Stomach (tissue), 9 donors: ENCODE results near the gene CTSC. TPM values are rescaled to one million over a fixed set of nuclear protein-coding genes. Genes with fewer than 3 reads are reported as not detected.

Experiments
- DNase-seq, 2 donors: peaks; one replicate each; pipeline versions ENCODE4 v3.0.0 to v3.0.0-alpha.2; 2013 to 2019
- H3K27ac ChIP-seq, 5 donors: fragments of 200-600 bp in 4 of 5; sonication (generic) in 4 of 5; one replicate each; pipeline ENCODE4 v1.5.1; 2013 to 2019; ENCODE audit warnings: mild to moderate bottlenecking in 1 of 5, moderate library complexity in 1 of 5
- H3K27me3 ChIP-seq, 3 donors: fragments of 200-600 bp; sonication (generic); one replicate each; pipeline ENCODE4 v1.5.1; 2017 to 2019; ENCODE audit warnings: mixed run types in 1 of 3
- H3K36me3 ChIP-seq, 4 donors: fragments of 200-600 bp; sonication (generic); 1 replicate in 3 of 4; 2 replicates in 1 of 4; pipeline ENCODE4 v1.5.1; 2016 to 2019
- H3K4me1 ChIP-seq, 4 donors: fragments of 200-600 bp; sonication (generic); one replicate each; pipeline ENCODE4 v1.5.1; 2016 to 2019
- H3K4me3 ChIP-seq, 4 donors: fragments of 200-600 bp; sonication (generic) in 3 of 4; one replicate each; pipeline ENCODE4 v1.5.1; 2016 to 2019; ENCODE audit warnings: mild to moderate bottlenecking in 1 of 4
- H3K9me3 ChIP-seq, 4 donors: fragments of 200-600 bp; sonication (generic); one replicate each; pipeline ENCODE4 v1.5.1; 2016 to 2019
- EP300 ChIP-seq: sonication (generic); formaldehyde crosslinking; IDR thresholded peaks from one replicate; pipeline ENCODE4 v1.6.1; 2017; ENCODE audit warnings: antibody characterized with exemption
- POLR2A ChIP-seq, 4 donors: fragments of 450-650 bp; IDR thresholded peaks; one replicate each; pipeline ENCODE4 v1.6.1; 2016; ENCODE audit warnings: antibody characterized with exemption in 4 of 4, control low read depth in 2 of 4, mild to moderate bottlenecking in 1 of 4, moderate library complexity in 1 of 4
- POLR2AphosphoS5 ChIP-seq, 3 donors: sonication (generic); formaldehyde crosslinking; IDR thresholded peaks; one replicate each; pipeline ENCODE4 v1.6.1; 2016; ENCODE audit warnings: antibody characterized with exemption in 3 of 3
- WGBS, 5 donors: extraction: QIAGEN DNeasy Blood & Tissue Kit in 3 of 5; methylation state at CpG; one replicate each; pipeline versions ENCODE4 v1.1.5 to v1.1.7; 2013 to 2018; 5-methylcytosine and 5-hydroxymethylcytosine counted together
- intact Hi-C: fragments of 100-400 bp; cut with DNase I; formaldehyde crosslinking; loops from one replicate; pipeline ENCODE4 v1.15.1; 2023; ENCODE audit warnings: low total_unique reads
- polyA plus RNA-seq, 3 donors: library from polyadenylated mRNA; stranded (reverse); fragments of 200-250 nt; gene quantifications; one replicate each; pipeline ENCODE4 v1.2.3, GENCODE V29; 2013
- total RNA-seq, 5 donors: library from RNA; depleted of rRNA; stranded (reverse); fragments of >200 nt; gene quantifications; one replicate each; pipeline versions ENCODE4 v1.1.0 to v1.2.3, GENCODE V29; 2014 to 2016
- TF ChIP-seq, protein P1 (sequence below), 7 experiments: fragments of 450-650 bp in 4 of 7; fragments of 200-600 bp in 3 of 7; sonication (generic) in 3 of 7; IDR thresholded peaks; one replicate each; pipeline ENCODE4 v1.5.1; 2016 to 2019; ENCODE audit warnings: antibody characterized with exemption in 7 of 7, control low read depth in 2 of 7, mild to moderate bottlenecking in 1 of 7
- donor health status: healthy with polysubstance abuse.
- donor health status: Bipolar disorder and iron deficiency.
- donor health status: healthy.

CTSC gene
- total and polyA plus RNA-seq, 8 donors: 6.2 to 127 (median 36.3) TPM

DNA sequence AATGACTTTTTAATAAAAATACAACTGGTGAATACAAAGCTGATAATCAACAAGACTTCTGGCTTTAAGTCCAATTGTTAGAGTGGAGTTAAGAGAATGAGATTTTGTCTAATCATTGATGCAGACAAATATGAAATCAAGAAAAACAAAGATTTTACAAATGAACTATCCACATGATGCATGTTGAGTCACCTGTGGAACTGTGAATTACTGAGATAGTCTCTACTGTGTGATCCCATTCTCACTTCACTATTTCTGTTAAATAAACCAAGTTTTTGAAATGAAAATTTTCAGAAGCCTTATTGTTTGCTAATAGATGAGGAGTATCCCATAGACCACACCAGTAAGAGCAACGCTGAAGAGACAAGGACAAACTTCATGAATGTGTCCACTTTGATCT, 8.4 kb upstream of the CTSC start:
- DNase-seq: no peak
- 88 to 100% (median 97%) methylated on average over 1 of the region's 1 CpG for WGBS, 5 donors
- no peaks in the 10 kb centered on the region for H3K36me3 ChIP-seq
- intact Hi-C loops: no loop called here
- H3K4me3 ChIP-seq: no peak overlapping the region
- H3K27ac ChIP-seq: no peak overlapping the region
- H3K27me3 ChIP-seq: no peaks in the 10 kb centered on the region
- peaks cover 0 to 4% (median 0%) of the 10 kb centered on the region in 4 donors for H3K4me1 ChIP-seq
- TF ChIP-seq POLR2A (IDR thresholded peaks at IDR 0.05): no peak
- no peak for TF ChIP-seq EP300
- TF ChIP-seq, protein P1, sequence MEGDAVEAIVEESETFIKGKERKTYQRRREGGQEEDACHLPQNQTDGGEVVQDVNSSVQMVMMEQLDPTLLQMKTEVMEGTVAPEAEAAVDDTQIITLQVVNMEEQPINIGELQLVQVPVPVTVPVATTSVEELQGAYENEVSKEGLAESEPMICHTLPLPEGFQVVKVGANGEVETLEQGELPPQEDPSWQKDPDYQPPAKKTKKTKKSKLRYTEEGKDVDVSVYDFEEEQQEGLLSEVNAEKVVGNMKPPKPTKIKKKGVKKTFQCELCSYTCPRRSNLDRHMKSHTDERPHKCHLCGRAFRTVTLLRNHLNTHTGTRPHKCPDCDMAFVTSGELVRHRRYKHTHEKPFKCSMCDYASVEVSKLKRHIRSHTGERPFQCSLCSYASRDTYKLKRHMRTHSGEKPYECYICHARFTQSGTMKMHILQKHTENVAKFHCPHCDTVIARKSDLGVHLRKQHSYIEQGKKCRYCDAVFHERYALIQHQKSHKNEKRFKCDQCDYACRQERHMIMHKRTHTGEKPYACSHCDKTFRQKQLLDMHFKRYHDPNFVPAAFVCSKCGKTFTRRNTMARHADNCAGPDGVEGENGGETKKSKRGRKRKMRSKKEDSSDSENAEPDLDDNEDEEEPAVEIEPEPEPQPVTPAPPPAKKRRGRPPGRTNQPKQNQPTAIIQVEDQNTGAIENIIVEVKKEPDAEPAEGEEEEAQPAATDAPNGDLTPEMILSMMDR (IDR thresholded peaks at IDR 0.05): no peak
- TF ChIP-seq POLR2AphosphoS5 (IDR thresholded peaks at IDR 0.05): no peak
- H3K9me3 ChIP-seq: no peaks in the 10 kb centered on the region

DNA sequence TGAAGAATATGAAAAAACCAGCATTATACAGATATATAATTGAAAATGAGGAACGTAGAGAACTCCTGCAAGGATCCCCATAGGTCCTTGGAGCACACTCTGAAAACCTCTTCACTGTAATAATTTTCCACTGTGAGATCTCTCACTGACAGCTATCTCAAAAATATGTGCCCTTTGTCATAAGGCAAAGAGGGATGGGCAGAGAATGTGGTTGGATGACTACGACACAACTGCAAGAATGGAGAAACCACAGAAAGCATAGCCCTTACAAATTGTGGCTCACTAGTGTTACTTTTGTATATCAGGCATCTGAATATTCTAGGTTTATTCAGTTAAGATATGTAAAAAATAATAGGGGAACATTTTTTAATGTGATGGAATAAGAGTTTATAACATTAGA, 7.9 kb upstream of the CTSC start:
- no peak for TF ChIP-seq POLR2A (IDR thresholded peaks at IDR 0.05)
- TF ChIP-seq, protein P1 (IDR thresholded peaks at IDR 0.05): no peak
- no peak for TF ChIP-seq EP300
- no peak for TF ChIP-seq POLR2AphosphoS5 (IDR thresholded peaks at IDR 0.05)
- H3K4me3 ChIP-seq: no peak overlapping the region
- no peaks in the 10 kb centered on the region for H3K27me3 ChIP-seq
- no peak overlapping the region for H3K27ac ChIP-seq
- intact Hi-C loops: no loop called here
- no peak for DNase-seq
- peaks cover 0 to 4% (median 0%) of the 10 kb centered on the region in 4 donors for H3K4me1 ChIP-seq
- no peaks in the 10 kb centered on the region for H3K9me3 ChIP-seq
- WGBS, 5 donors: 80 to 86% (median 85%) methylated on average over 2 of the region's 2 CpGs
- H3K36me3 ChIP-seq: no peaks in the 10 kb centered on the region

DNA sequence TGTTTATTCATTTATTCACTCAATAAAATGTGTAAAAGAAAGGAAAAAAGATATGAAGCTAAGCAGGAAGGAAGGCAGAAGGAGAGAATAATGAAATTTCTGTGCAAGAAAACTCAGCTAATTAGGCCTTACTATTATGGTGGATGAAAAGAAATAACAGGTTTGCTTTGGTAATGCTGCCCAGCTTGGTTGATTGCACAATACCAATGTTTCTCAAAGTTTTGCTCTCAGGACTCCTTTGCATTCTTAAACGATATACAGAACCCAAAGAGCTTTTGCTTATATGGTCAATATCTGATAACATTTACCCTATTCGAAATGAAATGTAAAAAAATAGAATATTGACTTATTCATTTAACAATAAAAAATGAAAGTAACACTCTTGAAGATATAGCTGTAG, 7.3 kb upstream of the CTSC start:
- no peak overlapping the region for H3K27ac ChIP-seq
- 48 to 66% (median 56%) methylated on average over 2 of the region's 2 CpGs for WGBS, 5 donors
- H3K36me3 ChIP-seq: no peaks in the 10 kb centered on the region
- intact Hi-C loops: no loop called here
- TF ChIP-seq, protein P1 (IDR thresholded peaks at IDR 0.05): no peak
- TF ChIP-seq POLR2AphosphoS5 (IDR thresholded peaks at IDR 0.05) (no peak), EP300 (no peak), POLR2A (IDR thresholded peaks at IDR 0.05) (no peak)
- no peaks in the 10 kb centered on the region for H3K9me3 ChIP-seq
- H3K4me3 ChIP-seq: no peak overlapping the region
- no peak for DNase-seq
- H3K27me3 ChIP-seq: no peaks in the 10 kb centered on the region
- peaks cover 0 to 4% (median 0%) of the 10 kb centered on the region in 4 donors for H3K4me1 ChIP-seq

DNA sequence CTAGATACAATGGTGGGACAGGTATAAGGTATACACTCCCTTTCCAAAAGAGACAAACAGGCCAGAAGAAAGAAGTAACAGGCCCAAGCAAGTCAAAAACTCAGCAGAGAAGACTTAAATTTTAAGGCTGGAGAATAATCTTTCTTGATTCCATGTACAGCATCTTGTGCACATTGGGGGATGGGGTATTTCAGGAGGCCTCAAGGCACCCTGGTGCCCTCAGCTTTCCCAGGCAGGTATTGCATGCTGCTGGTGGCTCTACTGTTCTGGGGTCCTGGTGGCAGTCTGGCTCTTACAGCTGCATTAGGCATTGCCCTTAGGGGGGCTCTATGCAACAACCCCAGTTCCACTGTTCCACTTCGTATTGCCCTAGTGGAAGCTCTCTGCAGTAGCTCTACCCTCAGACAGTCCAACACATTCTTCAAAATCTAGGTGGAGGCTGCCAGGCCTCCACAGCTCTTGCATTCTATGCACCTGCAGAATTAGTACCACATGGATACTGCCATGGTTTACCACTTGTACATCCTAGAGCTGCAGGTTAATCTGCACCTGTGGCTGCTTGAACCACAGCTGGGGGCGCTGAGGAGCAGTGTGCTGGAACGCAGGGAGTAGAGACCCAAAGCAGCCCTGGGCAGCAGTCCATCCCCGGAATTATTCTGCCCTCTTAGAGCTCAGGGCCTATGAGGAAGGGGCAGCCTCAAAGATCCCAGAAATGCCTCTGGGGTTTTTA, 4.2 kb upstream of the CTSC start:
- intact Hi-C loops: no loop called here
- 75 to 89% (median 81%) methylated on average over 3 to 4 of the region's 4 CpGs for WGBS, 5 donors
- no peaks in the 10 kb centered on the region for H3K9me3 ChIP-seq
- no peak overlapping the region for H3K27ac ChIP-seq
- no peak overlapping the region for H3K4me3 ChIP-seq
- TF ChIP-seq POLR2A (IDR thresholded peaks at IDR 0.05): no peak
- no peak for TF ChIP-seq EP300
- TF ChIP-seq, protein P1 (IDR thresholded peaks at IDR 0.05): no peak
- no peak for TF ChIP-seq POLR2AphosphoS5 (IDR thresholded peaks at IDR 0.05)
- H3K27me3 ChIP-seq: no peaks in the 10 kb centered on the region
- peaks cover 9 to 18% (median 12%) of the 10 kb centered on the region in 4 donors for H3K4me1 ChIP-seq
- no peaks in the 10 kb centered on the region for H3K36me3 ChIP-seq
- DNase-seq: no peak
